Esophagus muscularis mucosa (tissue), 4 donors: ENCODE measurements around the gene MED13L. TPM values are rescaled to one million over a fixed set of nuclear protein-coding genes. Genes with fewer than 3 reads are reported as not detected.

Experiments used
- DNase-seq: peaks from one replicate; pipeline ENCODE4 v3.0.0-alpha.2; 2017; ENCODE audit errors: extremely low spot score
- H3K27ac ChIP-seq, 4 donors: fragments of 200-600 bp; sonication (generic); replicated peaks in 1 of 4; 1 replicate in 3 of 4; 2 replicates in 1 of 4; pipeline ENCODE4 v1.5.1; 2016 to 2019; ENCODE audit warnings: mild to moderate bottlenecking in 1 of 4
- H3K27me3 ChIP-seq, 4 donors: fragments of 200-600 bp; sonication (generic); one replicate each; pipeline versions ENCODE4 v1.5.1 to v1.6.0; 2016 to 2019
- H3K36me3 ChIP-seq, 4 donors: fragments of 200-600 bp; sonication (generic); one replicate each; pipeline ENCODE4 v1.5.1; 2016 to 2019
- H3K4me1 ChIP-seq, 4 donors: fragments of 200-600 bp; sonication (generic); one replicate each; pipeline ENCODE4 v1.5.1; 2016 to 2019
- H3K4me3 ChIP-seq, 4 donors: fragments of 200-600 bp; sonication (generic); 1 replicate in 2 of 4; 2 replicates in 2 of 4; pipeline ENCODE4 v1.5.1; 2016 to 2019; ENCODE audit warnings: mild to moderate bottlenecking in 4 of 4, moderate library complexity in 1 of 4
- H3K9me3 ChIP-seq, 4 donors: fragments of 200-600 bp; sonication (generic); 1 replicate in 3 of 4; 2 replicates in 1 of 4; pipeline ENCODE4 v1.5.1; 2016 to 2019
- EP300 ChIP-seq: sonication (generic); formaldehyde crosslinking; IDR thresholded peaks from one replicate; pipeline ENCODE4 v1.6.1; 2017; ENCODE audit warnings: antibody characterized with exemption
- POLR2A ChIP-seq: fragments of 450-650 bp; IDR thresholded peaks from one replicate; pipeline ENCODE4 v1.6.1; 2017; ENCODE audit warnings: antibody characterized with exemption, moderate library complexity, mild to moderate bottlenecking, low read depth
- POLR2AphosphoS5 ChIP-seq, 2 donors: sonication (generic); formaldehyde crosslinking; IDR thresholded peaks; one replicate each; pipeline ENCODE4 v1.6.1; 2017; ENCODE audit warnings: antibody characterized with exemption in 2 of 2
- WGBS: methylation state at CpG from one replicate; pipeline ENCODE4 v1.1.5; 2018; 5-methylcytosine and 5-hydroxymethylcytosine counted together
- intact Hi-C: fragments of 100-400 bp; cut with DNase I; formaldehyde crosslinking; loops from one replicate; pipeline ENCODE4 v1.15.1; 2023
- total RNA-seq, 4 donors: library from RNA; depleted of rRNA; stranded (reverse); fragments of >200 nt; gene quantifications; one replicate each; pipeline versions ENCODE4 v1.1.0 to v1.2.1, GENCODE V29; 2016
- TF ChIP-seq, protein P1 (sequence below), 3 experiments: fragments of 200-600 bp in 2 of 3; fragments of 450-650 bp in 1 of 3; sonication (generic) in 2 of 3; IDR thresholded peaks; one replicate each; pipeline ENCODE4 v1.5.1; 2017 to 2019; ENCODE audit warnings: antibody characterized with exemption in 3 of 3, mild to moderate bottlenecking in 2 of 3, moderate library complexity in 1 of 3

MED13L gene
- total RNA-seq, 4 donors from 2014 or later: 141 to 350 (median 175) TPM

DNA sequence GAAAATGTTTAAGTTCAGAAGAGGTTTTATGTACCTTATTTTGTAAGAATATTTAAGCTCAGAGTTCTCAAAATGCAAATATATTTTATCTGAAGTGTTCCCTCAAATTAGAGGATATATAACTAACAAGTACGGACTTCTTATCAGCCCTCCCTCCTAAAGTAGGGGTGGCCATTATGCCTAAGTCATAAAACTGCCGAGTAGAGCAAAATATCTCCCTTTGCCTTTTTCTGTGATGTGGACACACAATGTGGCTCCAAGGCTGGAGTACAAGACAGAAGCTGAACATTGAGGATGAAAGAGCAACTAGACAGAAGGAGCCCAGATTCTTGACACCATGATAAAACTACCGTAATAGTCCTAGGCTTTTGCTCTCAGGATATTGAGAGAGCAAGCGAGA is 120.9 kb downstream of the MED13L start:
- DNase-seq: no peak
- Histone ChIP-seq H3K4me3 (no peak overlapping the region), H3K36me3 (no peaks in the 10 kb centered on the region), H3K9me3 (no peaks in the 10 kb centered on the region), H3K27me3 (no peaks in the 10 kb centered on the region), H3K27ac (no peak overlapping the region), H3K4me1 (peaks cover 55 to 86% (median 76%) of the 10 kb centered on the region in 4 donors)
- WGBS: 93% methylated on average over 4 of the region's 4 CpGs
- intact Hi-C loops: no loop called here
- TF ChIP-seq EP300 (no peak), POLR2A (no peak), POLR2AphosphoS5 (IDR thresholded peaks at IDR 0.05) (no peak)
- TF ChIP-seq, protein P1, sequence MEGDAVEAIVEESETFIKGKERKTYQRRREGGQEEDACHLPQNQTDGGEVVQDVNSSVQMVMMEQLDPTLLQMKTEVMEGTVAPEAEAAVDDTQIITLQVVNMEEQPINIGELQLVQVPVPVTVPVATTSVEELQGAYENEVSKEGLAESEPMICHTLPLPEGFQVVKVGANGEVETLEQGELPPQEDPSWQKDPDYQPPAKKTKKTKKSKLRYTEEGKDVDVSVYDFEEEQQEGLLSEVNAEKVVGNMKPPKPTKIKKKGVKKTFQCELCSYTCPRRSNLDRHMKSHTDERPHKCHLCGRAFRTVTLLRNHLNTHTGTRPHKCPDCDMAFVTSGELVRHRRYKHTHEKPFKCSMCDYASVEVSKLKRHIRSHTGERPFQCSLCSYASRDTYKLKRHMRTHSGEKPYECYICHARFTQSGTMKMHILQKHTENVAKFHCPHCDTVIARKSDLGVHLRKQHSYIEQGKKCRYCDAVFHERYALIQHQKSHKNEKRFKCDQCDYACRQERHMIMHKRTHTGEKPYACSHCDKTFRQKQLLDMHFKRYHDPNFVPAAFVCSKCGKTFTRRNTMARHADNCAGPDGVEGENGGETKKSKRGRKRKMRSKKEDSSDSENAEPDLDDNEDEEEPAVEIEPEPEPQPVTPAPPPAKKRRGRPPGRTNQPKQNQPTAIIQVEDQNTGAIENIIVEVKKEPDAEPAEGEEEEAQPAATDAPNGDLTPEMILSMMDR (IDR thresholded peaks at IDR 0.05): no peak

DNA sequence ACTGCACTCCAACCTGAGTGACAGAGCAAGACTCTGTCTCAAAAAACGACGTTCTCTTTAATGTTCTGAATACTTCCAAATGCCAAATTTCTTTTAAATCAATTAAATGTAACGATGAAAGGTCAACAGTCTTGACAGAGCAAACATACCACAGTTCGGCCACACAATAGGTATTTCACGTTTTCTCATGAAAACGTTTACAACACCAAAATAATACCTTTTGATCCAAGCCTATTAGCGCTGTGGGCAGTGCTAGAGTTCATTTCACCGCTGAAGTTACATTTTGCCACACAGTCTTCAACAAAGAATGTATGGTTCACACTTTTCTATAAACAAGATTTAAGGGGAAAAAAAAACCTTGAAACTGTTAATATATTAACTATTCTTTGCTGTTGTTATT is 122.1 kb downstream of the MED13L start:
- DNase-seq: no peak
- Histone ChIP-seq H3K27ac (no peak overlapping the region), H3K4me1 (peaks cover 52 to 86% (median 69%) of the 10 kb centered on the region in 4 donors), H3K4me3 (no peak overlapping the region), H3K36me3 (no peaks in the 10 kb centered on the region), H3K9me3 (no peaks in the 10 kb centered on the region), H3K27me3 (no peaks in the 10 kb centered on the region)
- TF ChIP-seq EP300 (no peak), POLR2AphosphoS5 (IDR thresholded peaks at IDR 0.05) (no peak)
- TF ChIP-seq, protein P1 (IDR thresholded peaks at IDR 0.05): no peak
- intact Hi-C loops: no loop called here
- 89% methylated on average over 8 of the region's 8 CpGs for WGBS

DNA sequence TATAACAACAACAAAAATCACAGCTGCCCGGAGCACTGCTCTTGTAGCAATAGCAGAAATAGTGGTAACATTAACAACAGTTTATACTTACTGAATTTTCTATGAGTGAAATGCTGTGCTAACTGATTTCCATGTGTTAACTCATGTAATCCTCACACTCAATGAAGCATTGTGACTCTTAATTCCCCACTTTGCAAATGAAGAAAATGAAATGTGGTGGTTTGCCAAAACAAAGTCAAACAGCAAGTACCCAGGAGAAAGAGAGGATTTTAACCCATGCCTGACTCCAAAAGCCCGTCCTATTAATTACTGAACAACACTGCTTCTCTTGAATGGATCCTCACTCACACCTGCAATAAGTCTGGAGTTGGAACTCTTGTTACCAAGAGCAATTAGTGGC is 123.5 kb downstream of the MED13L start:
- no peaks in the 10 kb centered on the region for H3K9me3 ChIP-seq
- TF ChIP-seq EP300: no peak
- no peak for TF ChIP-seq POLR2AphosphoS5 (IDR thresholded peaks at IDR 0.05)
- TF ChIP-seq POLR2A: no peak
- TF ChIP-seq, protein P1 (IDR thresholded peaks at IDR 0.05): no peak
- peaks cover 53 to 86% (median 69%) of the 10 kb centered on the region in 4 donors for H3K4me1 ChIP-seq
- no peak overlapping the region for H3K27ac ChIP-seq
- H3K36me3 ChIP-seq: no peaks in the 10 kb centered on the region
- no peak overlapping the region for H3K4me3 ChIP-seq
- H3K27me3 ChIP-seq: no peaks in the 10 kb centered on the region
- intact Hi-C loops: no loop called here
- WGBS: 64% methylated on average over 2 of the region's 2 CpGs
- no peak for DNase-seq

DNA sequence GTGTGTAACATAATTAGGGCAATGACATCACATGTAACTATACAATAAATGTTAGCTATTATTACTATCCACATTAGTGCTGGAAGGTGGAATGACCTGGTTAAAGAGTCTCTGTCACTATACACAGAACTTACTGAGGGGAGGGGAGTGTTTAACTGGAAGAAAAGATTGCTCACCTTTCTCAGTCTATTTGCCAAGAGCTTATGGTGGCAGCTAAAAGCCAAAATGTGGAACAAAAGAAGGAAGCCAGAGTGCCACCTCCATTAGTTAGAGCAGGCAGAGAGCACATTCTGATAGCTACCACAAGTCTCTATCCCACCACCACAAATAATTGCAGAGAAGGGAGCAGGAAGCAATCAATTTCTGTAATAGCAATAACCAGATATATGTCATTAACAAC is 124.4 kb downstream of the MED13L start:
- H3K9me3 ChIP-seq: no peaks in the 10 kb centered on the region
- H3K27ac ChIP-seq: no peak overlapping the region
- TF ChIP-seq POLR2AphosphoS5 (IDR thresholded peaks at IDR 0.05) (no peak), POLR2A (no peak), EP300 (no peak)
- TF ChIP-seq, protein P1 (IDR thresholded peaks at IDR 0.05): no peak
- no peaks in the 10 kb centered on the region for H3K27me3 ChIP-seq
- H3K36me3 ChIP-seq: no peaks in the 10 kb centered on the region
- no peak for DNase-seq
- intact Hi-C loops: no loop called here
- peaks cover 53 to 86% (median 67%) of the 10 kb centered on the region in 4 donors for H3K4me1 ChIP-seq
- no peak overlapping the region for H3K4me3 ChIP-seq

DNA sequence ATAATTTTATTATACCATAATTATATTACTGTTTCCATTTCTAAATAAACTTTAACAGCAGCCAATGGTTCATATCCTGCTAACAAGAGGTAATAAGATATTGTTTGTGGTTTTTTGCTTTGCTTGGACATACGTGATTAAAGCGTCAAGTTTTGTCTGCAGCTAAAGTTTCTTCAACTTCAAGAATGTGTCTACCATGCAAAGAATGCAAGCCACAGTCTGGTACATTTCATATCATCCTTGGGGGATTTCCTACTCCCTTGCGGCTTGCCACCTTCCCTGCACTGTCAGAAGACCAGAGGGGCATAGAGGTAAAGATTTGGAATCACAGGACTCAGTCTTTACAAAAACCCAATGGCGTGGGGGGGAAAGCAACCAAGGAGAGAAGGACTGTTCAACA is 125.2 kb downstream of the MED13L start:
- no peak for DNase-seq

More for the DNA sequence above, 125.2 kb downstream of the MED13L start:
- Histone ChIP-seq H3K9me3 (no peaks in the 10 kb centered on the region), H3K27ac (no peak overlapping the region), H3K4me1 (peaks cover 49 to 79% (median 66%) of the 10 kb centered on the region in 4 donors), H3K27me3 (no peaks in the 10 kb centered on the region), H3K4me3 (no peak overlapping the region), H3K36me3 (no peaks in the 10 kb centered on the region)
- intact Hi-C loops: no loop called here
- WGBS: 60% methylated on average over 4 of the region's 4 CpGs
- no peak for TF ChIP-seq EP300
- no peak for TF ChIP-seq POLR2A
- TF ChIP-seq, protein P1 (IDR thresholded peaks at IDR 0.05): no peak
- TF ChIP-seq POLR2AphosphoS5 (IDR thresholded peaks at IDR 0.05): no peak
